Karpas-422 (cell line): Measurements from ENCODE around the gene ELK3. TPM values are rescaled to one million over a fixed set of nuclear protein-coding genes. Genes with fewer than 3 reads are reported as not detected.

Experiments used
- DNase-seq: peaks from one replicate; pipeline ENCODE4 v3.0.0-alpha.2; 2015
- H2AFZ ChIP-seq: fragments of 200-600 bp; sonication (generic); 2 replicates; pipeline ENCODE4 v1.6.1; 2014; ENCODE audit warnings: antibody characterized with exemption, low read length, mixed read lengths
- H3K27ac ChIP-seq: fragments of 200-600 bp; sonication (generic); 2 replicates; pipeline ENCODE4 v1.5.1; 2014; ENCODE audit warnings: mild to moderate bottlenecking, low read length, moderate library complexity
- H3K27me3 ChIP-seq: fragments of 200-600 bp; sonication (generic); 2 replicates; pipeline ENCODE4 v1.6.1; 2014; ENCODE audit warnings: low read length, mixed read lengths
- H3K36me3 ChIP-seq: fragments of 200-600 bp; sonication (generic); 2 replicates; pipeline ENCODE4 v1.6.1; 2014; ENCODE audit warnings: low read length, mixed read lengths; ENCODE audit not compliant: insufficient read depth
- H3K4me1 ChIP-seq: fragments of 200-600 bp; sonication (generic); 2 replicates; pipeline ENCODE4 v1.6.1; 2014; ENCODE audit warnings: mild to moderate bottlenecking, low read length, mixed read lengths
- H3K4me2 ChIP-seq: fragments of 200-600 bp; sonication (generic); 2 replicates; pipeline ENCODE4 v1.6.1; 2014; ENCODE audit warnings: low read length, low read depth, mild to moderate bottlenecking; ENCODE audit not compliant: poor library complexity, severe bottlenecking
- H3K4me3 ChIP-seq: fragments of 200-600 bp; sonication (generic); 2 replicates; pipeline ENCODE4 v1.5.1; 2014; ENCODE audit warnings: mild to moderate bottlenecking, antibody characterized with exemption, low read length, mixed read lengths
- H3K79me2 ChIP-seq: fragments of 200-600 bp; sonication (generic); 2 replicates; pipeline ENCODE4 v1.6.1; 2014; ENCODE audit warnings: mild to moderate bottlenecking, low read length, mixed read lengths
- H3K9ac ChIP-seq: fragments of 200-600 bp; sonication (generic); 2 replicates; pipeline ENCODE4 v1.6.0; 2014; ENCODE audit warnings: low read length
- H3K9me2 ChIP-seq: fragments of 200-600 bp; sonication (generic), shearing (Covaris generic); replicated peaks from 2 replicates; pipeline ENCODE4 v1.6.0; 2014; ENCODE audit warnings: mild to moderate bottlenecking, low read length, moderate library complexity; ENCODE audit not compliant: insufficient read depth
- H3K9me3 ChIP-seq: fragments of 300-700, 200-600 bp; sonication (generic); 2 replicates; pipeline ENCODE4 v1.6.1; 2014; ENCODE audit warnings: low read length, mixed read lengths
- H4K20me1 ChIP-seq: fragments of 200-600 bp; sonication (generic); 2 replicates; pipeline ENCODE4 v1.6.1; 2014; ENCODE audit warnings: mild to moderate bottlenecking, antibody characterized with exemption, low read length, low read depth; ENCODE audit not compliant: insufficient read depth
- total RNA-seq: library from RNA; depleted of rRNA; stranded (reverse); fragments of >200 nt; shearing (Covaris generic); gene quantifications from 2 replicates; pipeline ENCODE4 v1.2.3, GENCODE V29; 2014; ENCODE audit warnings: low replicate concordance

Gene ELK3
- total RNA-seq, 1 experiment from 2014 or later, result 1.8 TPM

DNA sequence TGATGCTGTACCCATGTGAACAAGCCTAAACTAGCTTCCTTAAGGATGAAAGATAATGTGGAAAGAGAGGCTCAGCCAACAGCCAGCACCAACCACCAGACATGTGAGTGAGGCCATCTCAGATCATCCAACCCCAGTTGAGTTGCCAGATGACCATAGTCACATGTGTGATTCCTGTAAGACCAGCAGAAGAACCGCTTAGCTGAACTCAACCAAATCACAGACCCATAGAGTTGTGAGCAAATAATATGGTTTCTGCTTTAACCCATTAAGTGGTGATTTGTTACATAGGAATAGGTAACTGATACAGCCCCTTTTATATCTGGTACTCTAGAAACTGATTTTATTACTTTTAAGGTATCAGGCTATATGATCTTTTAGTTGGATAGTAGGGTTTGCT lies 17.6 kb upstream of the ELK3 start:
- no peak for DNase-seq
- H3K27me3 ChIP-seq, result no peaks in the 10 kb centered on the region
- peaks cover 9% of the 10 kb centered on the region; the same call in 1 of the 2 replicates for H3K9me3 ChIP-seq
- no peak overlapping the region for H3K27ac ChIP-seq
- H3K79me2 ChIP-seq, result no peaks in the 10 kb centered on the region
- H3K36me3 ChIP-seq, result no peaks in the 10 kb centered on the region
- H3K9ac ChIP-seq, result no peak overlapping the region
- no peaks in the 10 kb centered on the region for H3K4me1 ChIP-seq
- no peaks in the 10 kb centered on the region for H3K9me2 ChIP-seq
- H3K4me3 ChIP-seq, result no peak overlapping the region
- no peak overlapping the region for H2AFZ ChIP-seq
- H4K20me1 ChIP-seq, result no peaks in the 10 kb centered on the region
- H3K4me2 ChIP-seq, result no peak overlapping the region

DNA sequence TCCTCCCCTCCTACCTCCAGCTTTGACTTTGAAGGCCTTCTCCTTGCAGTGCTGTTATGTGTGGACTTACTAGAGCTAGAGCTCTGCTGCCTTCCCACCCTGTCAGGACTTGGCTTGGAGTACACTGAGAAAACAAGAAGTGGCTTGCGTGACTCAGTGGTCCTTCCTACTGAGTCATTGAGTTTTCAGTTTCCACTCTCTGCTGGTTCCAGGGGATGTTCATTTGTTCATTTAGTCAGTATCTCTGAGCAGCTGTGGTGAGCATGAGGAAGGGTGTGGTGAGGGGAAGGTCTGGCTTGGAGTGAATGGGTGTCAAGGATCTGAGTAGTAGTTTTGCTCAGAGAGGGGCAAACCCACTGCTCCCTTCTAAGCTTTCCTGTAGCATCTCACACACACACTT lies 17.2 kb upstream of the ELK3 start:
- H2AFZ ChIP-seq, result no peak overlapping the region
- H3K27me3 ChIP-seq, result no peaks in the 10 kb centered on the region
- H3K36me3 ChIP-seq, result no peaks in the 10 kb centered on the region
- no peaks in the 10 kb centered on the region for H3K4me1 ChIP-seq
- no peak overlapping the region for H3K4me2 ChIP-seq
- no peak for DNase-seq
- no peak overlapping the region for H3K27ac ChIP-seq
- H3K4me3 ChIP-seq, result no peak overlapping the region
- H3K9me3 ChIP-seq, result peaks cover 9% of the 10 kb centered on the region; the same call in 1 of the 2 replicates
- H4K20me1 ChIP-seq, result no peaks in the 10 kb centered on the region
- no peaks in the 10 kb centered on the region for H3K79me2 ChIP-seq
- H3K9ac ChIP-seq, result no peak overlapping the region
- no peaks in the 10 kb centered on the region for H3K9me2 ChIP-seq

DNA sequence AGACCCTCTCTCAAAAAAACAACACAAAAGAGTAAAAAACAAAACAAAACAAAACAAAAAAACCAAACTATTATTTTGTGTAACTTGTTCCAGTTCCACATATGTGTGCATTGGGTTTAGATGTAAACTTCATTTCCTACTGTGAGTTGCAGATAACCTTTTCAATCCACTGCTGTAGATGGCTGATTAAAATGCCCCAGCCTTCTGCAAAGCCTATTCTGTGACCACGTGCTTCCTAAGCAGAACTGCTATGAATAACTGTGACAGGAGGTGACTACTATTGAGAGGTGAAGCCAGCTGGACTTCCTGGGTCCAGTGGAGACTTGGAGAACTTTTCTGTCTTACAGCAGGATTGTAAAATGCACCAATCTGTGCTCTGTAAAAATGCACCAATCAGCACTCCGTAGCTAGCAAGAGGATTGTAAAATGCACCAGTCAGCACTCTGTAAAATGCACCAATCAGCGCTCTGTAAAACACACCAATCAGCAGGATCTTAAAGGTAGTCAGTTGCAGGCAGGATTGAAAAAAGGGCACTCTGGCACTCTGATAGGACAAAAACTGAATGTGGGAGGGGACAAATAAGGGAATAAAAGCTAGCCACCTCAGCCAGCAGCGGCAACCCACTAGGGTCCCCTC lies 10.3 kb upstream of the ELK3 start:
- H3K79me2 ChIP-seq, result no peaks in the 10 kb centered on the region
- no peak overlapping the region for H3K9ac ChIP-seq
- H3K9me3 ChIP-seq, result no peaks in the 10 kb centered on the region
- H3K27me3 ChIP-seq, result no peaks in the 10 kb centered on the region
- no peak overlapping the region for H2AFZ ChIP-seq
- no peaks in the 10 kb centered on the region for H3K9me2 ChIP-seq
- no peaks in the 10 kb centered on the region for H3K36me3 ChIP-seq
- H4K20me1 ChIP-seq, result no peaks in the 10 kb centered on the region
- no peak overlapping the region for H3K4me2 ChIP-seq
- DNase-seq, result no peak
- no peaks in the 10 kb centered on the region for H3K4me1 ChIP-seq
- no peak overlapping the region for H3K27ac ChIP-seq
- H3K4me3 ChIP-seq, result no peak overlapping the region

DNA sequence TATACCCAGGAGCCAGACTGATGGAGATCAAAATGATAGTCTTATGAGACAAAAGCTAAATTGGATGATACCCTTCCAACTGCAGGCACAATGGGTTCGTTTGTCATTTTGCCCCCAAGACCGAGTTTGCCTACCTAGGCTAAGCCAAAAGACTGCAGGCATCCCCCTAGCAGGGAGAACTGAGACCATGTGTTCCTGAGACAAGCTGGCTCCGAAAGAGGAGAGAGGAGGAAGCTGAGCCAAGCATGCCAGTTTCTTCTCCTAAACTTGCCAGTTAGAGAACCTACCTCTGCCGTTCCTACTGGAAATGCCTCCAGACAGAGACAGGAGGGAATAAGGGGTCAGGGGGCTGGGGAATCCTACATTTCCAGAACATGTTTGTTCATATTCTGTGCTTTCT lies 8.3 kb upstream of the ELK3 start:
- H3K4me2 ChIP-seq, result no peak overlapping the region
- H3K9ac ChIP-seq, result no peak overlapping the region
- no peaks in the 10 kb centered on the region for H4K20me1 ChIP-seq
- no peak overlapping the region for H2AFZ ChIP-seq
- H3K4me1 ChIP-seq, result no peaks in the 10 kb centered on the region; the same call in 1 of the 2 replicates
- no peaks in the 10 kb centered on the region for H3K9me2 ChIP-seq
- no peak overlapping the region for H3K27ac ChIP-seq
- no peaks in the 10 kb centered on the region for H3K36me3 ChIP-seq
- no peaks in the 10 kb centered on the region for H3K9me3 ChIP-seq
- no peak for DNase-seq
- H3K4me3 ChIP-seq, result no peak overlapping the region
- no peaks in the 10 kb centered on the region for H3K79me2 ChIP-seq
- no peaks in the 10 kb centered on the region for H3K27me3 ChIP-seq

DNA sequence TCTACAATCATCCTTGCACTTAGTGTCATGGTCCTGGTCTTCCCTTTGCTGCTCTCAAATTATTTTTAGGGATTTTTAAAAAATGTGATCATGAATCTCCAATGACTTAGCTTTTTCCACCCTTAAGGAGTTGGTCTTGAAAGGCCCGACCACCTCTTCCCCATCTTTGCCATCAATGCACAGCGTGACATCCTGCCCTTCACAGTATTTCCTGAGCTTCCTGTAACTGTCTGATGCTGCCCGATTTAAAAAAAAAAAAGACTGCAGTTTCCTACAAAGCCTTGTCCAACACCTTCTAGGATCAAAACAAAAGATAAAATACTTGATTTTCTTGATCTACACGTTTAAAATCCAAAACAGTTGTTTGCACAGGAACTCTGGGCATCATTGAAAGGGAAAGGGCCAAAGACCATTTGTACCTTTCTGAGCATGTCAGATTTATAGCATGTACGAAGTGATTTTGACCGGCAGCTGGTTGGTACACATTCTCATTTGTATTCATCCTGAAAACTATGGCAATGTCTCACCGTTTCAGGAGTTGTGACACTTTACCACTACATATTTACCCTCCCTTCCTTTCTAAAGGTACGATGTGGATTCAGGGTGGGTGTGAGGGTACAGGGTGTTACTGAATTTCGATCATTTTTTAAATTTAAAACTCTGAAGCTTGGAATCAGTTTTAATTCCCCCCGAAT lies 7.4 kb upstream of the ELK3 start:
- Histone ChIP-seq H3K27me3 (no peaks in the 10 kb centered on the region), H3K9me2 (no peaks in the 10 kb centered on the region), H3K4me1 (no peaks in the 10 kb centered on the region; the same call in 1 of the 2 replicates), H3K4me3 (no peak overlapping the region), H2AFZ (no peak overlapping the region), H3K27ac (no peak overlapping the region), H3K4me2 (no peak overlapping the region), H3K79me2 (no peaks in the 10 kb centered on the region), H3K9me3 (no peaks in the 10 kb centered on the region), H4K20me1 (no peaks in the 10 kb centered on the region), H3K9ac (no peak overlapping the region), H3K36me3 (no peaks in the 10 kb centered on the region)
- DNase-seq, result no peak

DNA sequence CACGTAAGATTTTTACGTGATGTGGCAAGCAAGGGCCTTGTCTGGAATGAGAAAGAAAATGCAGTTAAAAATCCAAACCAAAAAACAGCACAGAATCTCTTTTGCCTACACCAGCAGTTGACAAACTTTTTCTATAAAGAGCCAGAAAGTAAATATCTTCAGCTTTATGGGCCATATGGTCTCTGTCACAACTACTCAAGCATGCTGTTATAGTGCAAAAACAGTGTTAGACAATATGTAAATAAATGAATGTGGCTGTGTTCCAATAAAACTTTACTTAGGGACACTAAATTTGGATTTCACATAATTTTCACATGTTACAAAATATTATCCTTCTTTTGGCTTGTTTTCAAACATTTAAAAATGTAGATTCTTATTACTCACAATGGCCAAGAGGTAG lies 6.2 kb upstream of the ELK3 start:
- no peak overlapping the region for H3K4me3 ChIP-seq
- no peaks in the 10 kb centered on the region for H3K79me2 ChIP-seq
- no peaks in the 10 kb centered on the region; the same call in 1 of the 2 replicates for H3K4me1 ChIP-seq

DNA sequence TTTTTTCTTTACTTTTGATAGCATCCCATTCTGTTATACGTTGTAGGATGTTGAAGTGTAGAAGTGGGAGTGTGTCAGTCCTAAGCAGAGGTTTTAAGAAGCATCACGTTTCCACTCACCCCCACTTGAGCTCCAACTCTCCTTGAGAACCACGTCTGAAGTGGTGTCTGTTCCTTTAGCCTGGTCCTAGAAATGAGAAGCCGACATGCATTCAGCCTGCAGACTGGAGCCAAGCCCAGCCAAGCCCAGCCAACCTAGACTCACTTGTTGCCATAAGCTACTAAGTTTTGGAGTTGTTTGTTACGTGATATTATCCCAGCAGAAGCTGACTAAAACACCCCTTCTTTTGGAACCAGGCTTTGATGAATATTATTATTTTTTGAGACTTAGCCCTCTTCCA lies 4.4 kb upstream of the ELK3 start:
- H3K4me3 ChIP-seq, result no peak overlapping the region
- H3K9ac ChIP-seq, result no peak overlapping the region
- no peak overlapping the region for H3K4me2 ChIP-seq

More for the DNA sequence above, 6.2 kb upstream of the ELK3 start:
- Histone ChIP-seq H3K9me3 (no peaks in the 10 kb centered on the region), H4K20me1 (no peaks in the 10 kb centered on the region), H3K36me3 (no peaks in the 10 kb centered on the region), H3K27ac (no peak overlapping the region), H2AFZ (no peak overlapping the region), H3K9ac (no peak overlapping the region), H3K27me3 (no peaks in the 10 kb centered on the region), H3K4me2 (no peak overlapping the region), H3K9me2 (no peaks in the 10 kb centered on the region)
- no peak for DNase-seq

DNA sequence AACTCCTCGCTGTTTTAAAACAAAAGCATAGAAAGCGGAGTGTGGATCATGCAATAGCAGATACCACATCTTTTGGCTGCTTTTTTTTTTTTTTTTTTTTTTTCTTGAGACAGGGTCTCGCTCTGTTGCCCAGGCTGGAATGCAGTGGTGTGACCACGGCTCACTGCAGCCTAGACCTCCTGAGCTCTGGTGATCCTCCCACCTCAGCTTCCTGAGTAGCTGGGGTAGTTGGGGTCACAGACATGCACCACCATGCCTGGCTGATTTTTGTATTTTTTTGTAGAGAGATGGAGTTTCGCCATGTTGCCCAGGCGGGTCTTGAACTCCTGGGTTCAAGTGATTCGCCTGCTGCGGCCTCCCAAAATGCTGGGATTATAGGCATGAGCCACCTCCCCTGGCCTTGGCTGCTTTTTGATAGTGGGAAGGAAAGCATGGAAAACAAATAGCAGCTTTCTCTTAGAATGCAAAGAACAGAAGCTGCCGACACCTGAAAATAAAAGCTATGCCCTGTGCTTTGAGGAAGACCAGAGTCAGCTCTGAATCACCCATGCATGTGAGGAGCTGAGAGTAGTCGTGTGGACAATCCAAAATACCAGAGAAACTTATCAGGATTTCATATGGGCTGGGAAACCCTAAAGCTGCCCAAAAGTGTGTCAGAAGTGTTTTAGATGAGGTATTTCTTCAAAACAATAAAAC lies 3.6 kb upstream of the ELK3 start:
- no peak for DNase-seq
- H4K20me1 ChIP-seq, result no peaks in the 10 kb centered on the region
- H2AFZ ChIP-seq, result no peak overlapping the region
- H3K9ac ChIP-seq, result no peak overlapping the region
- peaks cover 12% of the 10 kb centered on the region for H3K4me1 ChIP-seq
- H3K27me3 ChIP-seq, result peaks cover 2% of the 10 kb centered on the region; the same call in 1 of the 2 replicates
- H3K4me2 ChIP-seq, result no peak overlapping the region
- H3K9me3 ChIP-seq, result no peaks in the 10 kb centered on the region
- no peaks in the 10 kb centered on the region for H3K79me2 ChIP-seq
- no peak overlapping the region for H3K4me3 ChIP-seq
- H3K9me2 ChIP-seq, result no peaks in the 10 kb centered on the region
- H3K27ac ChIP-seq, result no peak overlapping the region
- no peaks in the 10 kb centered on the region for H3K36me3 ChIP-seq

More for the DNA sequence above, 4.4 kb upstream of the ELK3 start:
- Histone ChIP-seq H2AFZ (no peak overlapping the region), H3K27ac (no peak overlapping the region), H3K9me3 (no peaks in the 10 kb centered on the region), H3K27me3 (peaks cover 2% of the 10 kb centered on the region; the same call in 1 of the 2 replicates), H3K36me3 (no peaks in the 10 kb centered on the region), H4K20me1 (no peaks in the 10 kb centered on the region), H3K9me2 (no peaks in the 10 kb centered on the region), H3K4me1 (peaks cover 5% of the 10 kb centered on the region), H3K79me2 (no peaks in the 10 kb centered on the region)
- DNase-seq, result no peak
